NCI-H2107 treated with DMSO at 0.1 percent for 48 hours (cell line): ENCODE measurements around the gene PWWP3B.
"Not testable (repeated sequence)": the region's sequence is repeated elsewhere in the genome, so short reads cannot be mapped to it uniquely, and the experiment has no call there.

Experiments
- DNase-seq: peaks from one replicate; lab custom pipeline; 2025; ENCODE audit not compliant: unreplicated experiment; lab: John Stamatoyannopoulos, UW

PWWP3B gene

GRCh38 chrX:106168107-106168506 lies at the start of gene PWWP3B:
Gene PWWP3B (plus strand): TSS chrX:106168305. CDS start chrX:106205433, 37,128 bp downstream.
- no peak for DNase-seq

- DNase-seq, result no peak
Measured at GRCh38 chrX:106139048-106139447, 29.1 kb upstream of the PWWP3B start.

DNA sequence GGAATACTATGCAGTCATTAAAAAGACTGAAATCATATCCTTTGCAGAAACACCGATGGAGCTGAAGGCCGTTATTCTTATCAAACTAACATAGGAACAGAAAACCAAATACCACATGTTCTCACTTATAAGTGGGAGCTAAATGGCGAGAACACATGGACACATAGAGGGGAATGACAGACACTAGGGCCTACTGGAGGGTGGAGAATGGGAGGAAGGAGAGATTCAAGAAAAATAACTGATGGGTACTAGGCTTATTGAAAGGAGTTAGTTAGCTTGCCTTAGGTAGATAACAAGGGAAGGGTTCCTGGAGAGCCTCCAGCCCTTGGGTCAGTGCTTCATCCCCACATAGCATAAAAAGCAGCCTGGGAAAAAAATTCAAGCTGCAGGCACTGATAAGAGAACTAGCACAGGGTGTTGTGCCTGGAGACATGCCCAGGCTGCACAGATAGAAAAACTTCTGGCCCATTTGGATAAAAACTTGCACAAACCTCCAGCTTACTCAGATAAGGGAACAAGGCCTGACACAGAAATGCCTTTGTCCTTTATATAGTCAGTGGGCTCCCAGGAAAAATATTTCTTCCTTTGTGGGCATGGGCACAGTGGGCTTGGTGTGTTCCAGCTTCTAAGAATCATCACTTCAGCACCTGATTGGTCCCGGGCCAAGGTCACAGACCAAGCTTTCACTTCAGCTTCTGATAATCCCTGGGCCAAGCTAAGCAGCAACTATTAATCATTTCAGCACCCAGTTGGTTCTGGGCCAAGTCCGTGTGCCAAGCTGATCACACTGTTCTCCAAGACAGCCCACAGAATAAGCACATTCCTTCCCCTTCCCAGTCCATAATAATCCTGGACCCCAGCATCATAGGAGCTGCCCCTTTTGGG lies 23.1 kb upstream of the PWWP3B start:
- no peak for DNase-seq

DNA sequence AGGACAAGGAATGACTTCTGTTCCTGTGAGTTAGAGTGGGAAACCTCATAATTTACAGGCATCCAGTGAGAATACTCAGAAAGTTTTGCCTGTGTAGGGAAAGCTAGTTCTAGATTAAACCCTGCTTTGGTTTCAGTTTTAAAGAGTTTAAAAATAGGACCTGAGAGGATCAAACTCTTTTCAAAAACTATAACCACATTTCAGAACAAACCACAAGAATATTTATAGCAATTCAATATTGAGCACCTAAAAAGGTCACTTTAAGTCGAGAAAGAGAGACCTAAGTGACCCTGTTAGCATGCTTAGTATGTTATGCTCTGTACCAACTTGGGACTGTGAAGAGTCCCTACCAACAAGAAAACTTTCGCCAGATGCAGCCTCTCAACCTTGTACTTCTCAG lies 17.4 kb upstream of the PWWP3B start:
- no peak for DNase-seq

DNA sequence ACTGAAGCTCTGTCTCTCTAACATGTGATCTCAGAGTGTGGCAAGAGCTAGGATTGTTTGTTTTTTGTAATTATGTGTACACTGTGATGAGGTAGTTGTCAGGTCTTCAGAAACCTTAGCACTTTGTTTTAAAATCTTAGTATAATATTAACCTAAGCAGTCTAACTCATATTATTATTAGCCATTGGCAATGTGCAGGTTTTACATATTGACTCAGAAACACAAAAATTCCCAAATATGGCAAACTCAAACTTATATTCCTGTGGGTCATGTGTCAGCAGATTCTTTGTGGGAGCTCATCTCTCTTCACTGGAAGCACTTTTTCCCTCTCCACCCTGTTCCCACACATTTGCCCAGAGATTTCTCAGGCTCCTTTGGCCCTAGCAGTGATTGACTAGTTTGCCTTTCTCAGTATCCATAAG lies 8.2 kb upstream of the PWWP3B start:
- DNase-seq, result no peak

- DNase-seq, result no peak
Measured at GRCh38 chrX:106170318-106170717, 2.2 kb downstream of the PWWP3B start.

GRCh38 chrX:106171293-106171820 lies 3.3 kb downstream of the PWWP3B start:
- no peak for DNase-seq

DNA sequence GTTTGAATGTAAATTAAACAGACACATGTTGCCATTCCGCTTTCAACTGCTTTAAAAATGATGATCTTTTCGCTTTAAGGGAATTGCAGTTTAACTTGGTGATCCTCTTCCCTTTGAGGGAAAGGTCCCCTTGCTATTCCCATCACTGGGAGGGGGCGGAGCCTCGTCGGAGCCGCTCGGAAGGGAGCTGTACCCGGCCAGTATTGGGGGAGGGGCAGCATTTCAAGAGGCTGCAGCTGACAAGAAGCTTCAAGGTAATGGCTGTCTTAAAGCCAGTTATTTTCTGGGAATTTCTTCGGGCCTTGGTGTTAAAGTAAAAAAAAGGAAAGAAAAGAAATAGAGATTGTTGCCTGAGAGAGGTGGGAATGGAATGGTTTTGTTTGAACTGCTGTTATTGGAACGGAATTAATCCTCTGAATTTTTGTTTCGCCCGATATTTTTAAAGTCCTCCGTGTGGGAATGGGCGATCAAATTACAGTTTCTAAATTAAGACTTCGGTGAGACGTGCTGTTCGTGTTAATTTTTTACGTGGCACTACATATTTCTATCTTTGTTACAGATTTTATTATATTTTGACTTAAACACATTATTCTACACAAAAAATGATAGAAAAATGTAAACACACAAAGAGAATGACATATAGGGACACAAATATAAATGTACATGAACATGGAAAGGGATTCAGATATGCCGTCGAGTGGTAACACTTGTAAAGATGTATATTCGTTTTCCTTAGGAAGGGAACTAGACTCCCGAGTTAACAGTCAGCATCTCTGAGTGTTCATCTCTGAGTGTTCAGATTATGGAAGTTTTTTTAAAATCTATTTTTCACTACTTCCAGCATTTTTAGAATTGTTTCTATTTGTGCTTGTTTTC lies 9.2 kb downstream of the PWWP3B start:
- peak; percentile 6 for DNase-seq

- no peak for DNase-seq
Measured at GRCh38 chrX:106177982-106178321, 9.8 kb downstream of the PWWP3B start.

- DNase-seq, result no peak
Measured at GRCh38 chrX:106178826-106179225, 10.7 kb downstream of the PWWP3B start.

DNA sequence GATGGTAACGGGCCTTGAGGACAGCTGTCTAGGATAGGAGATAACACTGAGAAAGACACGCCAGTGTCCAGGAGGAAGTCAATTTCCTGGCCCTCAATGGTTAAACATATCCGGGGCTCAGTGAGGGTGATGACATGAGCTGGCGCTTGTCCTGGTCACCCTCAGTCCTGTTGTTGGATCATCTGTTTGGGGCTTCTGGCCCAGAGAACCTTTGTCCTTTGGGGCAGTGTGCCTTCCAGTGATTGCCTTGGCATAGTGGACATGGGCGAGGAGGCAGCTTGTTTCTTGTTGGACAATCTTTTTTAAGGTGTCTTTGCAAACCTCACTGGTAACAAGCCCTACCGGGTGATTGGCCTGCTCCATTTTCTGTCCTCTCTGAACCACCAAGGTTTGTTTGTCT lies 15.6 kb downstream of the PWWP3B start:
- not testable (repeated sequence) for DNase-seq

GRCh38 chrX:106201502-106202178 lies 33.5 kb downstream of the PWWP3B start:
- DNase-seq, result no peak

DNA sequence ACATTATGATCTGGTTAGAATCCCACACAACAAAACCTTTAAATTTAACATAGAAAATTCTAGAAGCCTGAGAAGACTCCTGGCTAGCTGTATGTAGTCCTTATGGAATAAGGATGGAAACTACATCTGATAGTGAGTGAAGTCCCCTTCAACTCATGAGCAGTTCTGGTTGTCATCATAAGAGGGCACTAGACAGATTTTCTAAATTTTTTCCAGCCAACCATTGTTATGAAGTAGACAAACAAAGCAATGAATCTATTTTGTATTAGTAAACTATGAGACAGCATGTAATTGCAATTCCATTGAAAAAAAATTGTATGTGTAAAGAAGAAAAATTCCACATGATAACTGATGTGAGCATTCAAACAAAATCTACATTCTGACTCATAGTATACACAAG lies 35.2 kb downstream of the PWWP3B start:
- DNase-seq, result no peak

DNA sequence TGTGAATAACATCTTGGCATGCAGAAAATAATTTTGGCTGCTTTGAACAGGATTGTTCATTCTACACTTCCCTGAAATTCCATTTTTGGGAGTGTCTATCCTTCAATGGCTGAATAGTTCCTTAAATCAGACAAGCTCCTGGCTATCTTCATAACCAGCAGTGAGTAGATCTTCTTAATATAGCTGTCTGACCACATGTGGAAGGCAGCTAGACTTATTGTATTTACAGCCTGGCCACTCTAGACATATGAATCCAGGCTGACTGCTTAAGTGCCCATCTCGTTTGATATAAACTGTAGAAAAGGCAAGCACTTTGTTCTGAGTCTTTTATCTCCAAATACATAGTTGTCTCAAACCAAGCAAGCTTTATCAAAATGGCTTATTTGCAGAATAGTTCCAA lies 40.0 kb downstream of the PWWP3B start:
- no peak for DNase-seq
